GM18499 (cell line): ENCODE data around the gene KRT85.
"Not testable (repeated sequence)": the region's sequence is repeated elsewhere in the genome, so short reads cannot be mapped to it uniquely, and the experiment has no call there.

Experiments used
- ATAC-seq: cut with Tn5 transposase; IDR thresholded peaks from one replicate; pipeline ENCODE4 v1.9.1; 2021; ENCODE audit warnings: moderate number of reproducible peaks; ENCODE audit not compliant: insufficient read depth, unreplicated experiment

The KRT85 gene

DNA sequence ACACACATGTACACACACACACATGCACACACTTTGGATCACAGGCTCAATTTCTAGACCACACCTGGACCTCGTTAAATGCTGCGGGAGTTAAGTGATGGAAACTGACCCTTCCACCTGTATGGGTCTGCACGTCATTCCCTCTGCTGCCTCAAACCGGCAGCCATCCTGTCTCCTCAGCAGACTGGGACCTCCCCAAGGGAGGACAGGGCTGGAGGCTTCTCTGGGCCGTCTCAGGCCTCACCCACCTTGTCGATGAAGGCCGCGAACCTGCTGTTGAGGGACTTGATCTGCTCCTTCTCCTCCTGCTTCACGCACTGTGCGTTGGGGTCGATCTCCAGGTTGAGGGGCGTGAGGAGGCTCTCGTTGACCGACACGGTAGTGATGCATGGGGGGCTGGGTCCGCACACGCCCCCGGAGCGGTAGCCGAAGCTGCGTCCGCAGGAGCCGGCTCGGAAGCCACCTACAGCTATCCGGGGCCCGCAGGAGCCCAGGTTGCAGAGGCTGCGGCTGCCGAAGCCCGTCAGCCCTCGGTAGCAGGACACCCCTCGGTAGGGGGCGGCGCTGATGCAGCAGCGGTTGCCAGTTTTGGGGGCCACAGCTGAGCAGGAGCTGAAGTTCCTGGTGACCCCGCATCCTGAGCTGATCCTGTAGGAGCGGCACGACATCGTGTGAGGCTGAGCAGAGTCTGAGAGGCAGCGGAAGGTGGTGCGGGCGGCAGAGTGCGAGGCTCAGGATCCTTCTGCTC, at the start of gene KRT85:
Gene KRT85, minus strand, starts transcription at position 744 of the 748 bp plus-strand sequence. Its CDS starts 76 bp downstream, at position 668.
- no peak for ATAC-seq

DNA sequence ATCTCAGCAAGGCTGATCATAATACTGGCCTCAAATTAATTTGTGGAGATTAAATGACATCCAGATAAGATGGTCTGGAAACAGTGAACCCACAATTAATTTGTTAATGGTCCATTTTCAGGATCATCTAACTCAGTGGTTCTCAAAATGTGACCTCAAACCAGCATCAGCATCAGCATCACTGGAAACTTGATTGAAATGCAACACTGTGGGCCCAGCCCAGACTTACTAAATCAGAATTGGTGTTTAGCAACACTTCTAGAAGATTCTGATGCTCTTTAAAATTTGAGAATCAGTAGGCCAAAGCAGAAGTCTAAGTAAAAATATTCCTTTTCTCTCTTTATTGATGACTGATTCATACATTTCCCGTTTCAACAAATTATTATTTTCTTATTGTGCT, 49.5 kb upstream of the KRT85 start:
- ATAC-seq = no peak

DNA sequence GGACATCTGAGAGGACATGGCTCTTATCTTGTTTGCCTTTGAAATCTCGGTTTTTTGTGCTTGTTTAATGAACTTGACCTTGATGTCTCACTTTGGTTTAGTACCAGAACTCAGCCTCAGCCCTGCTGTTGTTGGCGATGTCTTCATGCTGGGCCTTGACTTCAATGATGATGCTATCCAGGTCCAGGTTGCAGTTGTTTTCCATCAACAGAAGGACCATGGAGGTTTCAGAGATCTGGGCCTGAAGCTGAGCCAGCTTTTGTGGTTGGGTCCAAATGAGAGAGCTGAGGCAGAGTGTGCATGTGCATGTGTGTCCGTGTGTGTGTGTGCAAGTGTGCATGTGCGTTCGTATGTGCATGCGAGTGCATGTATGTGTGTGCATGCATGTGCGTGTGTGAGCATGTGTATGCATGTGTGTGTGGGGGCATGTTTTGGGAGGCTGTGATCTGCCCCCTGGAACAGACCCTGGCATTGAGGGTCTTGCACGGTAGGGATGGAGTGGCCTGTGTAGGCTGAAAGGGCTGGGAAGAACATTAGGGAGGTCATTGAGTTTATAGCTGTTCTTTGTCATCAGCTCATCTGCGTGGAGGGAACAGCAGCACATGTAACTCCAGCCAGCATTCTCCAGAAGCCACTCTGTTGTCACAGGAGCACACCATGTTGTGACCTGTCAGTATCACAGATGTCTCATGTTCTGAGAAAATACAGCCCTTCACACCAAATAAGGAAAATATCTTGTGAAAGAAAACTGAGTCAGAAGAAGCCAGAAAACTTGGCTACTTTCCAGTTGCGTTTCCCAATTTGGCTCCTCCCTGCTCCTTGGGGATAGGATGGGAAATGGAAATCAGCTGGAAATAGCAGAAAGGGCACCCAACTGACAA, 48.8 kb upstream of the KRT85 start:
- no peak for ATAC-seq

DNA sequence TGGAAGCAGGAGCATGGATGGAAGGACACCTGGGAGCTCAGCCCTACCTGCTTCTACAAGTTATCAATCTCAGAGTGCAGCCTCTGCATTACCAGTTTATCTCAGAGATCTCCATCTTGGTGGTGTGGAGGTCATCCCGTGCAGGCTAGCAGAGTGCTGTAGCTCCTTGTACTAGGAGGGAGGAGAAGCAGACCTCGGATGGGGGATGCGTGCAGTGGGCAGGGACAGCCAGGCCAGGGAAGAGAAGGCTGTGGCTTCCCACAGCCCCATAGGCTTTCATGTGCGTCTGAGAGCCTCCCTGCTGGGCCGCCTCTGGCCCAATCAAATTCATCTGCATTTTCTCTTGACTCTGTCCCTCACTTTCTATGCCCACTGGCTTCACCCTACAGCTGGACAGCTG, 47.7 kb upstream of the KRT85 start:
- no peak for ATAC-seq

DNA sequence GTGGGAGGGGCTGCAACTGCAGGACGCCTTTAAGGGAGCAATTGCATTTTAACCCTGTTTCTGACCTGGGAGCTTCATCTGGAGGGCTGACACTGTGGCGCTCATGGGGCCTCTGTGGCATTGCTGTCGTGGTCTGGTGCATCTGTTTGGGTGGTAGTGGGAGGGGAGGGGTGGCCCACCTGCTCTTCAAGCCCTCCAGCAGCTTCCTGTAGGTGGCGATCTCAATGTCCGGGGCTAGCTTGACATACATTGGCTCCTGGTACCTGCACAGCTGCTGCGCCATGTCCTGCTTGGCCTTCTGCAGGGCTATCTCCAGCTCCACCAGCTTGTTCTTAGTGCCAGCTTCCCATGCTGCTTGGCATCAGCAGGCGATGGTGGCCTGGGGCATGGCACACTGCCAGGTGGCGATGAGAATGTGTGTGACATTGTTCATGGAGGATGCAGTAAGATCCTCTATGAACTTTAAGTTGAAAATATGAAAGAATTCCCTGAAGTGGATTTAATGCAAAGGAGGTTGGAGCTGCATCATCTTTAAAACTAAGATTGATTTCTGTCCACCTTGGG, 46.6 kb upstream of the KRT85 start:
- ATAC-seq = no peak

DNA sequence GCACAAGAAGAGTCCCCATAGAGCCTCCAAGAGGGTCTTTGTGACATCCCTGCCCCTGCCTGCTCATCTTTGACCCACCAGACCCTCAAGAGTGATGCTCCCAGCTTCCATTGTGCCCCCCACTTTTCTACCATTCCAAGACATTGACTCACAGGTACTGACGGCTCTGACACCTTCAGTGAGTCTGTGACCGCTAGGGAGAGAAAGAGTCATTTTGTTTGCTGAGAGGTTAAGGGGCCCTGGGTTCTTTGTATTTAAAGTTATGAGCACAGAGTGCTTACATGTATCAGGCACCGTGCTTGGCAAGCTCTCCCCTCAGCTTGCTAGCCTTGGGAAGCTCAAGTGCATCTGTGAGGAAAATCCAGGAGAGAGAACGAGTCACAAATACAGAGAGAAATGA, 45.9 kb upstream of the KRT85 start:
- no peak for ATAC-seq

DNA sequence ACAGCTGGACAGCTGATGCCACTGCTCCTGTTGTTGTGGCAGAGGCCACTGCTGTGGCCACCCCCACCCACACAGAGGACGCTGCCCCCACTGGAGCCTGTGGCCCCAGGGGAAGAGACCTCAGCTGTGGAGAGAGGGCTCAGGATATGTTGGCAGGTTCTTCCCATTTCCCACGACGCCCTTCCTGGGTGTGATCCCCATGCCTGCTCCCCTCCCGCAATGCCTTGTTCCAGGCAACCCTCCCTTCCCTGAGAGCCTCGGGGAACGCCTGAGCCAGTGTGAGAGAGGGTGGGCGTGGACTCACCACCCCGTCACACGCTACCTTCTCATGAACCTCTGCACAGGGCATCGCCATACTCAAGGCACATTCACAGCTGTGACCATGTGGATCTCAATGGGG, 44.5 kb upstream of the KRT85 start:
- ATAC-seq = no peak

DNA sequence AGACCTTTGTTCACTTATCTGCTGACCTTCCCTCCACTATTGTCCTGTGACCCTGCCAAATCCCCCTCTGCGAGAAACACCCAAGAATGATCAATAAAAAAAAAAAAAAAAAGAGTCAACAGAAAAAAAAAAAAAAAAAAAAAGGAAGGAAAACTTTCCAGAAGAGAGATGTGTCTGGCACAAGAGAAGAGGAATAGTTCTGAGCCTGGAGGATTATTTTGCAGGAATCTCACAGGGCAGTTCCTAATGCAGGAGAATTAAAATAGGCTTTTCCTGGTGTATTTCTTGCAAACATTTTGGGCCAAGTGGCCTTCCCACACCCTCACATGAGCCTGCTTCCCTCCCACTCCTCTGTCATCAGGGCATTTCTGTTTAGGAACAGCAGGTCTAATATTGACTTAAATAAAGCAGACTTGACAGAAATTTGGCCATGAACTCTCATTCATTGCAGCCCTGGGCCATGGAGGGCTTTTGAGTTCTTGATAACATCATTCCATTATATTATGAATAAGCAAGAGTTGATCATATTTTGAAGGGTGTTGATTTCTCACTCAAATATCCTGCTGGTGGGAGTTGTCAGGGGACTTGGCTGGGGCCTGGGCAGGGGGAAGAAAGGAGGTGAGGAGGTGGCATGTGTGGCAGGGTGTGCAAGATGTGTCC, 43.4 kb upstream of the KRT85 start:
- not testable (repeated sequence) for ATAC-seq

DNA sequence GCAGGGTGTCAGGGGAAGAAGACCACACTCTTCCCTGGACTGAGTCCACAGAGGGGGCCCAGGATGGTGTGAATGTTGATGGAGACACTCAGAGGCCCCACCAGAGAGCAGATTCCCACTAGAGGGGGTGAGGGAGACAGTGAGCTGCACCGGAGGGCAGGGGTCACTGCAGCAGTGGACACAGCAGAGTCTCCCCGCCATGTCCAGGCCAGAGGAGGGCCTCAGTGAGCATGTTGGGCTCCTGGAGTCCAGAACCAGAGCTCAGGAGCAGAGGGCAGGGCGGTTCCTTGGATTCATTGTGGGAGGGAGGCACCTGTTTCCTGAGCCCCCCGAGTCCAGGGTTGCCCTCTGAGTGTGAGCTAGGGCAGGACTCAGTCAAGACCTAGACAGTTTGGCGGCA, 40.6 kb upstream of the KRT85 start:
- no peak for ATAC-seq

DNA sequence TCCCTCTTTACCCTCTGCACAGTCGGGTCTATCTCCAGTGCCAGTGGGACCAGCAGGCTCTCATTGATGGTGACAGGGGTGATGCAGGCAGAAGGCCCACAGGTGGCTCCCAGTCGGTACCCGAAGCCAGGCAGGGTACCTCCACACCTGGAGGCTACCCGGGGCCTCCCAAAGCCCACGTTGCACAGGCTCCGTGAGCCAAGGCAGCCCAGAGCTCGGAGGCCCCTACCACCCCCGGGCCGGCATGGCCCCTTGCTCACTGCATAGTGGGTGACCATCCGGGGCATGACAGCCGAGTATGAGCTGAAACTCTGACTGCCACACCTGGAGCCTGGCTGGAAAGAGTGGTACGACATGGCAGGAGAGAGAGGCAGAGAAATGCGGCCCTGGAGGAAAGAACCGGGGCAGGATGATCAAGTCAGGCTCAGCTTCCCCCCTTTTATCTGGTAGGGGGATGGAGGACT, 38.7 kb upstream of the KRT85 start, which contains the start of gene KRT82:
Gene KRT82, minus strand, starts transcription at position 414 of the 464 bp plus-strand sequence. Its CDS starts 58 bp downstream, at position 356.
- ATAC-seq = no peak

DNA sequence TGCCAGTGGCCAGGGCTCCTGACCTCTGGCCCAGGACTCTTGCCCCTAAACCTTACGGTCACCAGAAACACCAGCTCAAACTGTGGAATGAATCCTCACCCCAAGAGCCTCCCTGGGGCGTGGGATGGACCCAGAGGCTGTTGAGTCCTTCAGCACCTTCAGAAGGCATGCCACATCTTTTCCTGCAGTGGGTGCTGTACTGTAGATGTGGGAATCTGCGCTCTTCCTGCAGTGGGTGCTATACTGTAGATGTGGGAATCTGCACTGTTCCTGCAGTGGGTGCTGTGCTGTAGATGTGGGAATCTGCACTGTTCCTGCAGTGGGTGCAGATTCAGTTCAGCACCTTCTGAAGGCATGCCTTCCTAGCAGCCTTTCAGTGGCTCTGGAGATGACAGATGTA, 37.7 kb upstream of the KRT85 start:
- no peak for ATAC-seq

DNA sequence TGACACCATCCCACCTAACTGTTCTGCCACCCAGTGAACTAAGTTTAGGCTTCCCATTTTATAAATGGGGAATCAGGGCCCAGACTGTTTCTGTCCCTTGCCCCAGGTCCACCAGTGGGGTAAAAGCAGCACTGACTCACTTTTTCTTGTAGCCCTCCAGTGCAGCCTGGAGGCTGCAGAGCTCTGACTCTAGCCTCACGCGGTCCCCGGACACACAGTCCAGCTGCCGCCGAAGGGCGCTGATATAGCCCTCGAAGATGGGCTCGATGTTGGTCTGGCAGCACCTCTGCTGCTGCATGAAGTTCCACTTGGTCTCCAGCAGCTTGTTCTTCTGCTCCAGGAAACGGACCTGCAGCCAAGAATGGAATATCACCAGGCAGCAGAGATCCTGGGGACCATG, 36.3 kb upstream of the KRT85 start:
- ATAC-seq = no peak

DNA sequence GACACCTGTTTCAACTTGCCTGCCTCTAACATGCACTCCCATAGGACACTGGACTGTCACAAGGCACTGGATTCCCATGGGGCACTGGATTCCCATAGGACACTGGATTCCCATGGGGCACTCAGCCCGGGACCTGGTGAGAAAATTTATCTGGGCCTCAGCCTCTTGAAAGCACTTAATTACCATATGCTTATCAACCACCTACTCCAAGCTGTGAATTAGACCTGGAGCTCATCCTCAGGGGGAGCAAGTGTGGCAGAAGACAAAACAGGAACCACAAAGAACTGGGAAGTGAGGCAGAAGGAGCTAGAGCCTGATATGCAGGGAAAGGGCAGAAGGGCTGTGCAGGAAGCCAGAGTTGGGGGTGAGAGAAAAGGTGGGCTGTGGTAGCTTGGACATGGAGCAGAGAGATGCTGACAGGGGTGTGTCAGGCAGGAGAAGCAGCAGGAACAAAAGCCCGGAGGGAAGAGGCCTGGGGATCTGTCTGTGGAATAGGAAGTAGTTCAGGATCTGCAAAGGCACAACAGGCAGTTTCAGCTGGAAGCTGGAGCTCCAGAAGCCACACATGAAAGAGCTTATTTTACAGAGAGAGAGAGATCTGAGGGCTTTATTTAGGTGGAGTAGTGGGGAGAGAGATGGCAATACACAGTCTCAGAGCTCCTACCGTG, 35.7 kb upstream of the KRT85 start:
- no peak for ATAC-seq

DNA sequence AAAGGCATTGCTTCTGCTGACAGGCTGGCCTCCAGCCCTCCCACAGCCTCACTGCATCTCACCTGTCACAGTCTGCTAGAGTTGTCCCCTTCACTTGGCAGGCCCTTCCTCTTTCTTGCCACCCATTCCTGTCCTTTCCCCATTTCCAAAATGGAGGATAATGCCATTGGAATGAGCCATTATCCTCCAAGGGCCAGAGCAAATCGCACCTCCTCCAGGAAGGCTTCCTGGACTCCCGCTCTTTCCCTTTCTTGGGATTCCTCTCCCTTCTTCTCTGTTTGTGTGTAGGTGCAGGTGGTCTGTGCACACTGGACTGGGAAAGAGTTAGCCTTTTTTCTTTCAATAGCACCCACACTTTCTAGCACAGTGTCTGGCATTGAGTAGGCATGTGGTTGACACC, 35.1 kb upstream of the KRT85 start:
- no peak for ATAC-seq

DNA sequence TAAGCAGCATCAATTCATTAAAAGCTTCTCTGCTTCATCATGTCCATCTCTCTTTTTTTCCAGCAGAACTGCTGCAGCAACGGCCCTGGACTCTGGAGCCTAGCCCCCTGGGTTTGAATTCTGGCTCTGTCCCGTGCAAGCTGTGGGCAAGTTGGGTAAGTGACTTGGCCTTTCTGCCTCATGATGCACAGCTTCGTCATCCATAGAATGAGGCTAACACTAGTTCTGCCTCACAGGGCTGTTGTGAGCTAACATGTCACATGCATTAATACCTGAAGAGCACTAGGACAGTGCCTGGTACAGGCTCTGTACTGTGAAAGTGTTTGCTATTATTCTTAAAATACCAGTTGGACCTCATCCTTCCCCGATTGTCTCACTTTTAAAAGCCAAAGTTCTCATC, 34.6 kb upstream of the KRT85 start:
- ATAC-seq = no peak

DNA sequence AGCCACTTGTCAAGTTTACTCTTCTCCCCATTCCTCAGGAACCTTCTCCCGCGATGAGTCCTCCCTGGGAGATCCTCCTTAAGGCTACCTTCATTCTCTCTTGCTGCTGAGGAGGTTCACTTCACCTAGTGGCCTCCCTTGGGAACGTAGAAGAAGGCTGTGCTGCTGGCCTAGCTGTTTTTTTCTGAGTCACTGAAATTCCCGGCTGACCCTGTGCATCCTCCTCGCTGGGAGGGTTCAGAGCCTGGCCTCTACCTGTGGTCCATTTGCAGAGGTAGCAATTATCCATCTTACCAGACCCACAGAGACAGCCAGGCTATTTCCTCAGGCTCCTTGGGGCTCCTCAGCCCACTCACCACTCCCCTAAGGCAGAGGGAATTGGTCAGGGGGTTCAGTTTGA, 34.2 kb upstream of the KRT85 start:
- no peak for ATAC-seq

DNA sequence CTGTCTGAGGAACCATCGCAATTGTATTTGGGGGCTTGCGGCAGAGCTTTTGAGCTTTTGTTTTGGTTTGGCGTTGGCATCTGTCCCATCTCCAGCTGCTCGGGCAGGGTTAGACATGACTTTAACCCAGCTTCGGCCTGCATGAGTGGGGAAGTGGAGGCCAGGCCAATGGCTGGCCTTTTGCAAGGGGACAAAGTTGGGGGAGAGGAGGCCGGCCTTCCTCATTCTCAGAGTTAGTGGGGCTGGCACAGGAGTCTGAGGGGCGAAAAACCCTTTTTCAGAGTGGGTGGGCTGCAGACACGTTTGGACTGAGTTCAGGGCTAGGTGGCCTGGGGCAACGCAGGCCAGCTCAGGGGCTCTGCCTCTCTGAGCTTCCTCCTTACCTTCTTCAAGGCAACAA, 33.6 kb upstream of the KRT85 start:
- no peak for ATAC-seq

DNA sequence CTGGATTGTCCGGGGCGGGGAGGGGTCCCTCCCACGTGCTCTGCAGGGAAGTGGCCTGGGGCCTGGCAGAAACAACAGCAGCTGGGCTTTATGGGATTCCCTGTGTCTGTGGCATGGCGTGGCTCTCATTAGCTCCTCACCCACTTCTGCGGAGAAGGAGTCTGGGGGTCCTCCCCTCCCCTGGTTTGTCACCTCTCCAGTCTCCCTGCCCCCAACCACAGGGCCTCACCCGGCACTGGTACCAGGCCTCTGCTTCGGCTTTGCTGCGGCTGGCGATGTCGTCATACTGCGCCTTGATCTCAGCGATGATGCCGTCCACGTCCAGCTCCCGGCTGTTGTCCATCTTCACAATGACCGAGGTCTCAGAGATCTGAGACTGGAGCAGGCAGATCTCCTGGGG, 32.5 kb upstream of the KRT85 start:
- ATAC-seq = no peak

DNA sequence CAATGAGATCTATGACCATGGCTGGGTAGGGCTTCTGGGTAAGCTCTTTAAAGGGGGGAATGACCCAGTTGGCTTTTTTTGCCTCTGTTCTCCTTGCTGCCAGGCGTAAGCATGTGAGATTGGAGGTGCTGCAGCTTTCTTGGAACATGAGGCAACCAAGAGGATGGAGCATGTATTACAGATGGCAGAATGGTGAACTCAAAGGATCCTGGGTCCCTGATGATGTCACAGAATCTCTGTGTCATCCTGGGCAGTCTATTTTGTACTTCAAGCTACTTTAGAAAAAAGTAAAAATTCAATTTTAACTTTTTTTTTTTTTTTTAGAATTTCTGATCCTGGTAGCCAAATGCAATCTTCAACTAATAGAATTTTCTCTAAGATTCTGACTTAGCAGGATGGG, 30.9 kb upstream of the KRT85 start:
- no peak for ATAC-seq

DNA sequence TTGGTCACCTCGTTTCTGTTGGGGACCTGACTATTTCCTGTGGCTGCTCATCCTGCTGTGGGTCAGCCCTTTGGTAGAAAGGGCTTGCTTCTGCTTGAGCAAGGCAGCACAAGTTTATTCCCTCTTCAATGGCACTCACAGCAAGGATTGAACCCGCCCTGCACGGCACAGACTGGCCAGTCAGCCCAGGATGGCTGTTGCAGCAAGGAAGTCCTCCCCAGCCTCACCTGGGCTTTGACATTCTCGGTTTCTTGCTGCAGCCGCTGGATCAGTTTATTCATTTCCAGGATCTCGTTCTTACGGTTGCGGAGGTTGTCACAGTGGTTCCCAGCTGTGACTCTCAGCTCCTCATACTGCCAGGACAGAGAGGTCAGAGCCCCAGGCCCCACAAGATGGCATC, 29.4 kb upstream of the KRT85 start:
- no peak for ATAC-seq
